Ovary (tissue), 9 donors: ENCODE data around the gene CHST6. TPM values are rescaled to one million over a fixed set of nuclear protein-coding genes. Genes with fewer than 3 reads are reported as not detected.
"Not testable (repeated sequence)": the region's sequence is repeated elsewhere in the genome, so short reads cannot be mapped to it uniquely, and the experiment has no call there.

Experiments used
- DNase-seq, 5 donors: peaks; one replicate each; pipeline ENCODE4 v3.0.0-alpha.2; 2019 to 2020
- H3K27ac ChIP-seq, 2 donors: fragments of 200-600 bp; one replicate each; pipeline versions ENCODE4 v1.5.1 to v1.8.0; 2019 to 2022
- H3K27me3 ChIP-seq: fragments of 200-600 bp; one replicate; pipeline ENCODE4 v1.8.0; 2022
- H3K36me3 ChIP-seq: fragments of 200-600 bp; sonication (generic); one replicate; pipeline ENCODE4 v1.5.1; 2019
- H3K4me1 ChIP-seq: one replicate; pipeline ENCODE4 v1.8.1; 2013; ENCODE audit warnings: mild to moderate bottlenecking, moderate library complexity; ENCODE audit not compliant: insufficient read depth
- H3K4me3 ChIP-seq: fragments of 200-600 bp; sonication (generic); one replicate; pipeline ENCODE4 v1.5.1; 2017
- H3K9me3 ChIP-seq, 2 donors: fragments of 200-600 bp in 1 of 2; sonication (generic) in 1 of 2; one replicate each; pipeline versions ENCODE4 v1.5.1 to v1.8.1; 2013 to 2019; ENCODE audit warnings: mild to moderate bottlenecking in 1 of 2, moderate library complexity in 1 of 2
- CTCF ChIP-seq, 3 donors: fragments of 450-650 bp in 2 of 3; fragments of 200-600 bp in 1 of 3; IDR thresholded peaks; one replicate each; pipeline versions ENCODE4 v1.5.1 to v1.8.0; 2016 to 2022; ENCODE audit warnings: antibody characterized with exemption in 3 of 3, mild to moderate bottlenecking in 1 of 3
- EP300 ChIP-seq: sonication (generic); formaldehyde crosslinking; IDR thresholded peaks from one replicate; pipeline ENCODE4 v1.6.1; 2017; ENCODE audit warnings: antibody characterized with exemption
- POLR2A ChIP-seq: fragments of 450-650 bp; IDR thresholded peaks from one replicate; pipeline ENCODE4 v1.6.1; 2017; ENCODE audit warnings: antibody characterized with exemption, mild to moderate bottlenecking, moderate library complexity
- WGBS, 3 donors: extraction: QIAGEN DNeasy Blood & Tissue Kit in 1 of 3; methylation state at CpG; one replicate each; pipeline versions ENCODE4 v1.1.5 to v1.1.7; 2013 to 2017; 5-methylcytosine and 5-hydroxymethylcytosine counted together
- intact Hi-C, 4 donors: fragments of 100-400 bp; cut with DNase I; formaldehyde crosslinking; loops; one replicate each; pipeline versions ENCODE4 v1.11.0 to v1.15.1; 2022 to 2023
- polyA plus RNA-seq, 2 donors: library from polyadenylated mRNA; stranded (reverse); fragments of 200-250 nt in 1 of 2; fragments of 350-450 nt in 1 of 2; fragmentation: Illumina TruSeq in 1 of 2; extraction: RNeasy Lipid Tissue Mini Kit (QIAGEN cat#74804) in 1 of 2; gene quantifications; one replicate each; pipeline ENCODE4 v1.2.3, GENCODE V29; 2013 to 2014
- total RNA-seq, 7 donors: library from RNA; depleted of rRNA in 2 of 7; stranded (reverse); fragments of >200 nt in 2 of 7; fragmentation: NEBNext Ultra II Directional in 3 of 7; extraction: Animal tissue kit (Norgen Biotek cat#: 25700) in 3 of 7; gene quantifications; one replicate each; pipeline versions ENCODE4 v1.1.0 to v1.2.4, GENCODE V29; 2016 to 2023
- donor health status: DM: no; HTN: no; CAD: no; lungs with moderate emphysema.
- donor health status: DM: no; HTN: no; CAD: no.
- donor health status: Bipolar disorder and iron deficiency.
- donor health status: DM: yes; HTN: yes; CAD: no.
- donor health status: DM: no; HTN: no; CAD: no.
- donor health status: DM: yes; HTN: yes; CAD: no.

Gene CHST6
- total and polyA plus RNA-seq, 9 donors, result 0.04 to 1.4 (median 0.50) TPM

DNA sequence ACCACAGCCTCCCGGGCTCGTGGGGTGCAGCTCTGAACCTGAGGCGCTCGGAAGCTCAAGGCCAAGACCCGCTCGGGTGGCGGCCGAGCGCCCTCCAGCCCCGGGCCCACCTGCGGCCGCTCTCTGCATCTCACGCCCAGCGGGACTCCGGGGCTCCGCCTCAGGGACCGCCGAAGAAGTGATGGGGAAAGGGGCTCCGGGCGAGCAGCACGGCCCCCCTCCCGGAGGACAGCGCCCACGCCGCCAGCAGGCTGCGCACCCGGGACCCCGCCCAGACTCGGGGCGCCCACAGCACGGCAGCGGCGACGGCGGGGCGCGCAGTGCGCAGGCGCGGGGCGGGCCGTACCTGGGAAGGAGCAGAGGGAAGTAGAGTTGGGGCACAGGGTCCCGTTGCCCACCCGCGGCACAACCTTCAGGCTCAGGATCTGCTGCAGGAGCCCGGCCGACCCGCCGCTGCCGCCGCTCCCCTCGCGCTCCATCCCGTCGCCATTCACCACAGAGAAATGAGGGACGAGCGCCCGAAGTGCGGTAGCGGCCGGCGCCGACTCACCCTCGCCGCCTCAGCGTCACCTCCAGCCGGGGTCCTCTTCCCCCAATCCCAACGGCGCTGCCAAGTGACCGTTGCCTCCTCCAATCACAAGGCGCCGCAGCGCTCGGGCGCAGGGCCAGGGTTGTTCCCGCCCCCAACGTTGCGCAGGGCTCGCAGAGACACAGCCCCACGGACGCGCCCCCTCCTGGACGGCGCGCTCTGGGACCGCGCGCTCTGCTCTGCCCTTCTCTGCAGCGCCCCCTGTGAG lies 30.9 kb downstream of the CHST6 start, which contains the start of gene TMEM170A:
Gene TMEM170A, minus strand, starts transcription at position 568 of the 797 bp plus-strand sequence. Its CDS starts 89 bp downstream, at position 479.
- H3K9me3 ChIP-seq, result no peaks in the 10 kb centered on the region
- intact Hi-C loops, result no loop called here
- TF ChIP-seq POLR2A (peak; percentile 94), EP300 (peak; percentile 8), CTCF (IDR thresholded peaks at IDR 0.05) (peak; percentile 100)
- H3K4me3 ChIP-seq, result peak within 1 kb of the TSS; percentile 98
- H3K27ac ChIP-seq, result peak within 1 kb of the TSS; percentile 92 to 95
- DNase-seq, result peak; percentile 100
- WGBS, 3 donors, result 0 to 1% (median 0%) methylated on average over 37 to 88 of the region's 89 CpGs
- H3K27me3 ChIP-seq, result no peaks in the 10 kb centered on the region
- no peaks in the 10 kb centered on the region for H3K4me1 ChIP-seq
- no peaks in the 10 kb centered on the region for H3K36me3 ChIP-seq

- H3K4me1 ChIP-seq, H3K36me3 ChIP-seq, H3K27me3 ChIP-seq, intact Hi-C loops, H3K9me3 ChIP-seq: not testable (repeated sequence)
- Histone ChIP-seq H3K27ac (peak overlapping the region; percentile 92 to 95), H3K4me3 (peak overlapping the region; percentile 98)
- DNase-seq, result peak in 4 of 5 donors; percentile 36 to 69 (median 42)
- 3 to 4% (median 4%) methylated on average over 34 to 39 of the region's 39 CpGs for WGBS, 3 donors
Observed at GRCh38 chr16:75463389-75464121, 31.7 kb downstream of the CHST6 start.

DNA sequence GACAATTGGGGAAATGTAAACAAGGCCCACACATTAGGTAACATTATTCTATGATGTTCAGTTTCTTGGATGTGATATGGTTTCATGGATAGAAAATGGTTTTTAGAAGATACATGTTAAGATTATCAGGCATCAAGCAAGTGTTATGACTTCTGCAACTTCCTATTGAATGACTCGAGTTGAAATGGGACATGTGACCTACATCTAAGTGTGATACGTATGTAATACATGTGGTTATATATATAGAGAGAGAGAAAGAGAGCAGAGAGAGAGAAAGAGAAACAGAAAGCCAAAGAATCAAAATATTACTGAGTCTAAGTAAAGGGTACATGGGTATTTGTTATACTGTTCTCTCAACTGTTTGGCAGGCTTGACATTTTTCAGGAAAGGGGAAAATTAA lies 32.4 kb downstream of the CHST6 start:
- Histone ChIP-seq H3K4me1 (no peaks in the 10 kb centered on the region), H3K27ac (no peak overlapping the region), H3K36me3 (no peaks in the 10 kb centered on the region), H3K4me3 (peak overlapping the region; percentile 98), H3K27me3 (no peaks in the 10 kb centered on the region), H3K9me3 (no peaks in the 10 kb centered on the region)
- DNase-seq, result no peak
- WGBS, 3 donors, result 22 to 34% (median 23%) methylated on average over 2 of the region's 2 CpGs
- no peak for TF ChIP-seq CTCF (IDR thresholded peaks at IDR 0.05)
- no peak for TF ChIP-seq EP300
- no peak for TF ChIP-seq POLR2A
- intact Hi-C loops, result no loop called here

DNA sequence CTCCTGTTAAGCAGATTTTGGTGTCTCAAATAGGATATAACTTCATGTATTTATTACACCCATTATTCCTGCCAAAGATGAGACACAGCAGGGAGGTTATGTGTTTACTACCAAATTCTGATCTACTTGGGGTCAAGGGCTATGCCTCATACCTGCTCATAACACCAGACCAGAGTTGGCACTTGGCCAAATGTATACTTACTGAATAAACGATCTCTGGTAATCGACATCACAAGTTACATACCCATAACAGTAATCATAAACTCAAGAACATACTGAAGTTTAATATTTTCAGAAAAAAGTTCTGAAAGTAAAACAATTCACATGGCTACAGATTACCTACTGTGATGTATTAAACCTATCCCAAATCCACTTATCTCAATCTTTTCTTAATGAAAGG lies 33.7 kb downstream of the CHST6 start:
- no peaks in the 10 kb centered on the region for H3K36me3 ChIP-seq
- intact Hi-C loops, result no loop called here
- TF ChIP-seq POLR2A (no peak), EP300 (no peak), CTCF (IDR thresholded peaks at IDR 0.05) (no peak)
- no peaks in the 10 kb centered on the region for H3K27me3 ChIP-seq
- H3K27ac ChIP-seq, result no peak overlapping the region
- H3K4me1 ChIP-seq, result no peaks in the 10 kb centered on the region
- DNase-seq, result no peak
- H3K4me3 ChIP-seq, result no peak overlapping the region
- 78 to 91% (median 79%) methylated on average over 2 of the region's 2 CpGs for WGBS, 3 donors
- H3K9me3 ChIP-seq, result no peaks in the 10 kb centered on the region
